Measurements from ENCODE around the gene ETV2.
A peak's percentile ranks its signal among the peaks of the same experiment; 100 is the strongest.

ETV2 gene

DNA sequence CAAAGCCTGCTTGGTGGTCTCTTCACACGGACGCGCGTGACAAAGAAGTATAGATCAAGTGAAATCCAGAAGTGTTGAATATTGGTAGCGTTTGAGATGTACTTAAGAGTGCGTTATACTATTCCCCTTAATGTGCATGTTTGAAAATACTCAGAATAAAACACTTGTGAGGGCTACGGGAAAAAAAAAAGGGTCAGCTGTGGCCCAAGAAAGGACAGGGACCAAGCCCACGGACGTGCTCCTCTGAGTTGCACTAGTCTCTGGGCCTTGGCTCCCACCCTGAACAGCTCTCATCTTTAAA, 13.3 kb upstream of the ETV2 start:
- Histone ChIP-seq H3K27me3 (ENCODE audit: insufficient read depth, low read depth) (no peaks in the 10 kb centered on the region), H2AFZ (ENCODE audit: low read depth) (peak overlapping the region; percentile 85), H4K20me1 (ENCODE audit: insufficient read depth) (no peaks in the 10 kb centered on the region), H3K9ac (peak overlapping the region; percentile 87), H3K4me2 (peak overlapping the region; percentile 99), H3K4me3 (IDR thresholded peaks at IDR 0.05; ENCODE audit: insufficient read depth, low read depth, low read length) (peak overlapping the region; percentile 64), H3K27ac (peak overlapping the region; percentile 64), H3K4me1 (ENCODE audit: low read depth, poor library complexity, severe bottlenecking) (peaks cover 7% of the 10 kb centered on the region), H3K79me2 (ENCODE audit: insufficient read depth, low read depth) (peaks cover 12% of the 10 kb centered on the region; the same call in 1 of the 2 replicates), H3K36me3 (ENCODE audit: insufficient read depth) (no peaks in the 10 kb centered on the region; the same call in 1 of the 2 replicates)
- TF ChIP-seq, protein P1, sequence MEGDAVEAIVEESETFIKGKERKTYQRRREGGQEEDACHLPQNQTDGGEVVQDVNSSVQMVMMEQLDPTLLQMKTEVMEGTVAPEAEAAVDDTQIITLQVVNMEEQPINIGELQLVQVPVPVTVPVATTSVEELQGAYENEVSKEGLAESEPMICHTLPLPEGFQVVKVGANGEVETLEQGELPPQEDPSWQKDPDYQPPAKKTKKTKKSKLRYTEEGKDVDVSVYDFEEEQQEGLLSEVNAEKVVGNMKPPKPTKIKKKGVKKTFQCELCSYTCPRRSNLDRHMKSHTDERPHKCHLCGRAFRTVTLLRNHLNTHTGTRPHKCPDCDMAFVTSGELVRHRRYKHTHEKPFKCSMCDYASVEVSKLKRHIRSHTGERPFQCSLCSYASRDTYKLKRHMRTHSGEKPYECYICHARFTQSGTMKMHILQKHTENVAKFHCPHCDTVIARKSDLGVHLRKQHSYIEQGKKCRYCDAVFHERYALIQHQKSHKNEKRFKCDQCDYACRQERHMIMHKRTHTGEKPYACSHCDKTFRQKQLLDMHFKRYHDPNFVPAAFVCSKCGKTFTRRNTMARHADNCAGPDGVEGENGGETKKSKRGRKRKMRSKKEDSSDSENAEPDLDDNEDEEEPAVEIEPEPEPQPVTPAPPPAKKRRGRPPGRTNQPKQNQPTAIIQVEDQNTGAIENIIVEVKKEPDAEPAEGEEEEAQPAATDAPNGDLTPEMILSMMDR (conservative IDR thresholded peaks at IDR 0.05; ENCODE audit: low read depth, low read length): no peak

DNA sequence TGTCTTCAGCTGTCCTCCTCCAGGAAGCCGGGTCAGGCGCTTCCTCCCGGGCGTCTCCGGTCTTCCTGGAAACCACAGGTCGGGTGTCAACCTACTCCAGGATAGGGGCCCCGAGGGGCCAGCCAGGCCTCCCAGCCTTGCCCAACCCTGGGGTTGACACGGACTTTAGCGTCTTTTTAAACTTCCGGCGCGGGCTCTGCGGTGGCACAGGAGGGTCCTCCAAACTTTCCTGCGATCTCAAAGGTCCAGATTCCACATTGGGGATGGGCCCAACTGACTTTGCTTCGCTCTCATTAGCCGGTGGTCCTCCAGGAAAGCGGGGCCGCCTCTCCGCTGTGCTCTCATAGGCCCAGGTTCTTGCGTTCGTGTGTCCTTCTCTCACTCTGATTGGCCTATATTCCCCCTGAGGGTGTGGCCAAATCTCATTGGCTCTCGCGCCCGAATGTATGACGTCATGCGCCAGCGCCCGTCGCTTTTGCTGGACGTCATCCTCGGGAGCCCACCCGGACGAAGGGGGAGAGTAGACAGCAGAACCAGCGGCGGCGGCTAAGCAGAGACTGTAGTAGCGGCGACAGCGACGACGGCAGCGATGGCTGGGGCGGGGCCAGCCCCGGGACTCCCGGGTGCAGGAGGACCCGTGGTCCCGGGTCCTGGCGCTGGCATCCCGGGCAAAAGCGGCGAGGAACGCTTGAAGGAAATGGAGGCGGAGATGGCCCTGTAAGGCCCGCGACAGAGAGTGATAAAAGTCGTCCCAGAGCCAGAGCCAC, 12.8 kb upstream of the ETV2 start, which contains the start of gene RBM42:
Gene RBM42, plus strand, starts transcription at position 472 of the 767 bp plus-strand sequence. Its CDS starts 118 bp downstream, at position 590.
- H3K4me3 ChIP-seq (IDR thresholded peaks at IDR 0.05; ENCODE audit: insufficient read depth, low read depth, low read length): peak within 1 kb of the TSS; percentile 64
- H2AFZ ChIP-seq (ENCODE audit: low read depth): peak within 1 kb of the TSS; percentile 85
- H3K79me2 ChIP-seq (ENCODE audit: insufficient read depth, low read depth): peaks cover 12% of the 10 kb centered on the region; the same call in 1 of the 2 replicates
- H4K20me1 ChIP-seq (ENCODE audit: insufficient read depth): no peaks in the 10 kb centered on the region
- peak within 1 kb of the TSS; percentile 87 for H3K9ac ChIP-seq
- peak within 1 kb of the TSS; percentile 99 for H3K4me2 ChIP-seq
- H3K27me3 ChIP-seq (ENCODE audit: insufficient read depth, low read depth): no peaks in the 10 kb centered on the region
- TF ChIP-seq, protein P1 (conservative IDR thresholded peaks at IDR 0.05; ENCODE audit: low read depth, low read length): no peak
- no peaks in the 10 kb centered on the region; the same call in 1 of the 2 replicates for H3K36me3 ChIP-seq (ENCODE audit: insufficient read depth)
- H3K4me1 ChIP-seq (ENCODE audit: low read depth, poor library complexity, severe bottlenecking): peaks cover 7% of the 10 kb centered on the region
- H3K27ac ChIP-seq: peak within 1 kb of the TSS; percentile 64

DNA sequence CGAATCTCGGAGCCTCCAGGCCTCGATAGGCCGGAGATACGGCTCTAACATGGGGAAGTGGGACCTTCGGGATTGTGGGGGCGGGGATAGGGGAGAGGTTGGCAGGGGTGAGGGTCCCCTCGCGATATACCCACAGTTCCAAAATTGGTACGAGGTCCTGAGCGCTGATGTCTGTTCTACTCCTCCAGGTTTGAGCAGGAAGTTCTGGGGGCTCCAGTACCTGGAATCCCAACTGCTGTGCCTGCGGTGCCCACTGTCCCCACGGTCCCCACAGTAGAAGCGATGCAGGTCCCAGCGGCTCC, 12.3 kb upstream of the ETV2 start:
- peak overlapping the region; percentile 64 for H3K27ac ChIP-seq
- TF ChIP-seq, protein P1 (conservative IDR thresholded peaks at IDR 0.05; ENCODE audit: low read depth, low read length): no peak
- peak overlapping the region; percentile 64 for H3K4me3 ChIP-seq (IDR thresholded peaks at IDR 0.05; ENCODE audit: insufficient read depth, low read depth, low read length)
- H3K36me3 ChIP-seq (ENCODE audit: insufficient read depth): no peaks in the 10 kb centered on the region; the same call in 1 of the 2 replicates
- peak overlapping the region; percentile 99 for H3K4me2 ChIP-seq
- H3K27me3 ChIP-seq (ENCODE audit: insufficient read depth, low read depth): no peaks in the 10 kb centered on the region
- no peaks in the 10 kb centered on the region for H4K20me1 ChIP-seq (ENCODE audit: insufficient read depth)
- H2AFZ ChIP-seq (ENCODE audit: low read depth): peak overlapping the region; percentile 85
- peak overlapping the region; percentile 87 for H3K9ac ChIP-seq
- peaks cover 7% of the 10 kb centered on the region for H3K4me1 ChIP-seq (ENCODE audit: low read depth, poor library complexity, severe bottlenecking)
- H3K79me2 ChIP-seq (ENCODE audit: insufficient read depth, low read depth): peaks cover 12% of the 10 kb centered on the region; the same call in 1 of the 2 replicates

DNA sequence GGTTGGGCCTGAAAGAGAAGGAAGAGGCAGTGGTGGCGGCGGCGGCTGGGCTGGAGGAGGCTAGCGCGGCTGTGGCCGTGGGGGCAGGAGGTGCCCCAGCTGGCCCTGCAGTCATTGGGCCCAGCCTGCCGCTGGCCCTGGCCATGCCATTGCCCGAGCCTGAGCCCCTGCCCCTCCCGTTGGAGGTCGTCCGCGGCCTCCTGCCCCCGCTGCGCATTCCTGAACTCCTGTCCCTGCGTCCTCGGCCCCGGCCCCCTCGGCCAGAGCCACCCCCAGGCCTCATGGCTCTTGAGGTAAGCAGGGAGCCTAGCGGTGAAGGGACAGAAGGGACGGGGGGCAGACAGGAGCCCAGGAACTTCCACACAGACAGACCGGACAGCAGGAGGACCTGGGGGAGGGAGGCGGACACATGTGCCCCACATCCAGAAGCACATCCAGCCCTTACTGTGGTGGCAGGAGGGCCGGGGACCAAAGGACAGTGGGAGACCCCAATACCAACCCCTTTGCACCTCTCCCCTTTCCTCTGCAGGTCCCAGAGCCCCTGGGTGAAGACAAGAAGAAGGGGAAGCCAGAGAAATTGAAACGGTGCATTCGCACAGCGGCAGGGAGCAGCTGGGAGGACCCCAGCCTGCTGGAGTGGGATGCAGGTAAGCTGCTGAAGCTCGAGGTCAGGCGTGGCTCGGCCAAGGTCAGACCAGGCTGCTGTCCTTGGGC, 7.7 kb upstream of the ETV2 start:
- H3K36me3 ChIP-seq (ENCODE audit: insufficient read depth): no peaks in the 10 kb centered on the region; the same call in 1 of the 2 replicates
- peaks cover 7% of the 10 kb centered on the region for H3K4me1 ChIP-seq (ENCODE audit: low read depth, poor library complexity, severe bottlenecking)
- no peak overlapping the region for H2AFZ ChIP-seq (ENCODE audit: low read depth)
- H3K27me3 ChIP-seq (ENCODE audit: insufficient read depth, low read depth): no peaks in the 10 kb centered on the region
- no peak overlapping the region for H3K27ac ChIP-seq
- no peak overlapping the region for H3K4me2 ChIP-seq
- TF ChIP-seq, protein P1 (conservative IDR thresholded peaks at IDR 0.05; ENCODE audit: low read depth, low read length): no peak
- H3K9ac ChIP-seq: no peak overlapping the region
- H4K20me1 ChIP-seq (ENCODE audit: insufficient read depth): no peaks in the 10 kb centered on the region
- H3K79me2 ChIP-seq (ENCODE audit: insufficient read depth, low read depth): peaks cover 12% of the 10 kb centered on the region; the same call in 1 of the 2 replicates
- no peak overlapping the region for H3K4me3 ChIP-seq (IDR thresholded peaks at IDR 0.05; ENCODE audit: insufficient read depth, low read depth, low read length)
